HG03097 (cell line): ENCODE data around the gene CCL7.
"Not testable (repeated sequence)": the region's sequence is repeated elsewhere in the genome, so short reads cannot be mapped to it uniquely, and the experiment has no call there.

Experiments used
- ATAC-seq: cut with Tn5 transposase; IDR thresholded peaks from one replicate; pipeline ENCODE4 v1.9.1; 2021; ENCODE audit not compliant: unreplicated experiment, low FRiP score

CCL7 gene

DNA sequence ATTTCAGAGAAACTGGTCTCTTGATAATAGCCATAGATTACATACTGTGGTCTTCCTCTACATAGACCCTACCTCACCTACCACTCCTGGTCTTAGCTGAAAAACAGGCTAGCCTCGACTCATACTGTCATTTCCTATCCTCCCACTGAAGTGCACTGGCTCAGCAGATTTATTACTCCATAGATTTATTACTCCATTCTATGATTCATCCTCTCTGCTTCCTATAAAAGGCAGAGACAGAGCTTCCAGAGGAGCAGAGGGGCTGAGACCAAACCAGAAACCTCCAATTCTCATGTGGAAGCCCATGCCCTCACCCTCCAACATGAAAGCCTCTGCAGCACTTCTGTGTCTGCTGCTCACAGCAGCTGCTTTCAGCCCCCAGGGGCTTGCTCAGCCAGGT is at the start of gene CCL7:
Gene CCL7, plus strand, starts transcription at position 253 of the 400 bp plus-strand sequence. Its CDS starts 70 bp downstream, at position 323.
- no peak for ATAC-seq

DNA sequence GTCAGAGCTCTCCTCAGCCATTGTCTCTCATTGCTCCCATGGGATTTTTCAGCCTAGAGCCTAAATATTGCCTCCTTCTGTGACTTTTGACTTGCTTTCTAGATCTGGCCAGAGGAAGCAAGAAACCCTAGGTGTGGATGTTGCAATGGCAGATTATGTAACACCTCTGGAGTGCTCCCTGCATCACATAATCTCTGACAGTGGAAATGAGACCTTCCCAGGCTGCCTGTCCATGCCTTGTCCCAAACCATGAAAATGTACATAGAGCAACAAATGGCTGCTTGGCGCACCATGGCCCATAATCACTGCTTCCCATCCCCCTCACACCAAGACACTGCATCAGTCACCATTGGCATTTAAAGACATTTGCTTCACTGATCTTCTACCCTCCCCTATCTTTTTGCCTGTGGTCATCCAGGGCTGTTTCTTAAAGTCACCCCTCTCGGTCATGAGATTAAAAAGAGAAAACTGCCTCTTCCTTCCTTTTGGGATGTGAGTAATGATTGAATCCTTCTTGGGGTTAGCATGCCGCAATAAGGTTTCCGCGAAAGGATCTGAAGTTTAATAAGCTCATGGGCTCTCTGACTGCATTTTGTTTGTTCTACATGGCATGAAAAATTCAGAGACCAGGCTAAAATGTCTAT is 49.1 kb upstream of the CCL7 start:
- ATAC-seq = no peak

- no peak for ATAC-seq
These were observed 48.6 kb upstream of the CCL7 start for GRCh38 chr17:34221411-34221810.

DNA sequence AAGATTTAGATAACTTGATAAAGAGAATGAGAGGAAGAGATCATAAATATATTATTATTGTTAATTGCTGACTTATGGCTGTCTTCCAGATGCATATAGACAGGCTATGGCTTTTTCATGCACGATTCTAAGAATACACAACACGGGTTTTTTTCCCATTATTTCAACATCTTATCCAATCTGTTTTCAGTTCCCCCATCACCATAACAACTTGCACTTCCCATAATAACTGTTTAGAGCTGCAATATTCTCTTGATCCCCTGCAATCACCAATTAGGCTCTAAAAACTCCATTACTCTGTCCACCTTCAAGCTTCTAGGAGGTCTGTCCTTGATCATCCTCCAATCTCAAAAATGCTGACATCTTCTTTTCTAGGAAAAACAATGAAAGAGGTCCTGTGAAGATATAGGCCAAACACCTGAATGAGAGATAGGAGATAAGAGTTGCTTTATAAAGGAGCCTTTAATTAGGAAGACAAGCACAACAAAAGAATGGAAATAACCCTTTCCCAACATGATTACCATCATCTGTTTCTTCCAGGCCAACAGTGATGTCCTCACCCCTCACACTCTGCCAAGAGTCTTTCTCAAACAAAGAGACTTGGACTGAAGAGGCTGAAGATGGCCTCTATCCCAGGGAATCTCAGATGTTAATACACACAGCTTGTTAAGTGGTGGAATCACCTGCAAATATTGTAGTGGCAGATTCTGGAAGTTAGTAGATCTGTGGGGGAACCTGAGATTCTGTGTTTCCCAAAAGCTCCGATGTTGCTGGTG is 47.1 kb upstream of the CCL7 start:
- no peak for ATAC-seq

- no peak for ATAC-seq
These were observed 45.0 kb upstream of the CCL7 start for GRCh38 chr17:34225046-34225445.

DNA sequence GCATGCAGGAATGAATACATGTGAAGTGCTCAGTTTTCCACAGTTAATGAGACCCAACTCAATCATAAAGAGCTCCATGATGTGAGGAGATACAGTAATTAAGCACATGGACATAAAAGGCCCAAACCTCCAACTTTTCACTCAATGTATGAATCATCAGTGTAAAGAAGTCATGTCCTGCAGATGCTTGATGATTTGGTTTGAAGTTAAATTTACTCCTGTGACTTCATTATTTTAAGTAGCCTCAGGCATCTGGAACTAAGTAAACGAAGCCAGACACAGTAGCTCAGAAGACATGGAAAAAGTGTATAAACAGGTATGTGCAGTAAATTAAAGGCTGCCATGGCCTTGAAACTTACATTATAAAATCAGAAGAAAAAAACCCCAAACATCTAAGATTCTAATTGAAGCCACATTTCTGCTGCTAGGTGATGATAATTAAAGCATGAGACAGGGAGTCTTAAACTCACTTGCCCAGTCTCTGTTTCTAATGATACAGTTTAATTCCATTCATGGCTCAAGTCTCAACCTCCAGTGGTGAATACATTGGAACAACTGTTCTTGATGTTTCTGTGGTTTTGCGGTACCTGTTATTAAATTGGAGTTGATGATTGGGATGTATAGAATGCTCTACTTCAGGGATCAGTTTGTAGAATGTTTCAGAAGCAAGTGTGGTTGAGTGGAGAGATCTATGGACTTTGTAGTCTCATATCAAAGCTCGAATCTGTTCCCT is 43.8 kb upstream of the CCL7 start:
- ATAC-seq = no peak

DNA sequence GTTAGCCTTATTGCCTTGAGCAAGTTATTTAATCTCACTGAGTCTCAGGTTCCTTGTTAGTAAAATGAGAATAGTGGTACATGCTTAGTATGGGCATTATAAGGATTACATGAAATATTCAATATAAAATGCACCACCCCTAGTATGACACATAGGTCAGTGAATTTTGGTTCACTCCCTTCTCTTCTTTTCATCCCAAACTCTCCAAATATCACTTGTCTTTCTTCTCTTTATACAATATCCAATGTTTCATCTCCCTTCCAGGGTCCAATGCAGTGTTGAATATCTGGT is 43.3 kb upstream of the CCL7 start:
- ATAC-seq = no peak

GRCh38 chr17:34227293-34227692 is 42.7 kb upstream of the CCL7 start:
- ATAC-seq = not testable (repeated sequence)

DNA sequence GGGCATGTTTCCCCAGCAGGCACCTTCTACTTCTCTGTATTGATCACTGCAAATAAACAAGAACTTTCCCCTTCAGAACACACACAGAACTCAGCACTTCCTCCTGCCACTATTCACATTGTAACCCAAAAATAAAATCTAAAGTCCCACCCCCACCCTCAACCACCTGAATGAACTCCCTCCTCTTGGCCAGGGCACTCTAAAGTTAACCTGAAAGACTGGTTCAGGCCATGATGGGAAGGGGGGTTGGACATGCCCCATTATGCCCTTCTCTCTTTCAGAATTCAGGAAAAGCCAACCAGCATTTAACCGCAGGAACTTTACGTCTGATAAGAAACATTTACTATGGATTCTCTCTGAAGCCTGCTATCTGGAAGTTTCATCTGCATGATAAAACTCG is 42.3 kb upstream of the CCL7 start:
- no peak for ATAC-seq

GRCh38 chr17:34228781-34229180 is 41.2 kb upstream of the CCL7 start:
- no peak for ATAC-seq

- ATAC-seq = no peak
These were observed 39.7 kb upstream of the CCL7 start for GRCh38 chr17:34230342-34230741.

- no peak for ATAC-seq
These were observed 35.4 kb upstream of the CCL7 start for GRCh38 chr17:34234616-34235015.

DNA sequence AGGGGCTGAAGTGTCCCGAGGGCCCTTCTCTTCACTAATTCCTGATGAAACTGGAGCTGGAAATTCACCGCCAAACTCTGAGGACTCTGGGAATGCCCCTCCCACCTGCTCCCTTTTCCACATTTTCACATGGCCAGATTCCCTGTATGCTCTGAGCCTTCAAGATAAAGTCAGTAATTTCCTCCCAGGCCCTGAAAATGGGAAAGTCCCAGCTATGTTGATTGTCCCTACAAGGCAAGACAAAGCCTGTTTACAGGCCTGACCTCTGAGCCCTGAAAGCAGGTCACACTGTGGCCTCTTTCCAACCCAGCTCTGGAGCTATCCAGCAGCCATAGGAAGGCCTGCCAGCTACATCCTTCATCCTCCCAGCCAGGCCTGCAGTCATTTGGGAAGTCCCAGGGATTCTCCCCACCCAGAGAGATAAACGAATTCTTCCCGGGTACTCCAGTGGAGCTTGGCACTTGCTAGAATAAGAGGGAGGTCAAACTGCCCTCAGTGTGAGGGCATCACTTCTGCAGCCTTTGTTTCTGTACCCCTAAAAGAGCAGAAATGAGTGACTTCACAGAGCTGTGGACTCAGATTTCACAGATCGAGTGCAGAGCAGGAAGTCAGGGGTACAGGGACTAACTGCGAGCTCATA is 34.5 kb upstream of the CCL7 start:
- no peak for ATAC-seq

DNA sequence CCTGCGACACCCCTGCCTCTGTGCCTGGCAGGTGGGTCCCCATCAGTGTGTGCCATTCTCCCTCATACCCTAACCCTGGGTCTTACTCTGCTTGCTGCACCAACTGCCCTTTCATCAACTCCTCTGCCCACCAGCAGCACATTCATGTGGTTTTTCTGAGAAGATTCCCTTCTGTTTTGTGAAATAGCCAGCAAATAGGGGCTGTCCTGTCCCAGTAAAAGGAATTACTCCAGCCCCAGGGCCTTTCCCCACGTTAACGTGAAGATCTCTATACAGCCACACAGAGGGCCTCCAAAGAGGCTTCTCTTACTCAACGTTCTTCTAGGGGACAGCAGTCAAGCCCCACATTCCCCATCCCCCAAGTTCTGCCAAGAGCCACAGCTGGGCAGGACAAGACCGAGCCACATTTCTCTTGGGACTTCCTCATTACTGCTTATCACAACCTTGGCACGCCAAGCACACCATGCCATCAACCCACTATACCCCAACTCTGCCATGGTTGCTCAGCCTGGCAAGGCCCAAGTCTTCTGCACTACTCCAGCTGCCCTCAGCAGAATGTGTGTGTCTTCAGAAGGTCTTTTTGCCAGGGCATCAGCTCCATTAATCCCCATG is 33.6 kb upstream of the CCL7 start:
- no peak for ATAC-seq

DNA sequence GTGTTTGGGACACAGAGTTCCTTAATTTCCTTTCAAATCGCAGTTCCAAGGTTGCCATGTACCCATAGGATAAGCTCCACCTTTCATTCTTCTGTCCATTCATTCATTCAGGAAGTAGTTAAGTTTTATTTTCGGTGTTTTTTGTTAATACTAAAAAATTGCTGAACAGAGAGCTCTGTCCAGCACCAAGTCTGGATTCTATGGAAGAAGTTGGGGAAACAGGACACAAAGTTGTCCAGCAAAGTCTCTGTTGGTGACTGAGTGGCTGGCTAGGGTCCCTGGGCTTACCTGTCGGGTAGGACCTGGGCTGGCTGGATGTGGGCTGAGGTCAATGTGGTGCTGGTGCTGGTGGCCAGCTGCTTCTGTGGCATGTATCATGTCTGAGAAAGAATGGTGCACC is 32.6 kb upstream of the CCL7 start:
- no peak for ATAC-seq

GRCh38 chr17:34241062-34241461 is 29.0 kb upstream of the CCL7 start:
- no peak for ATAC-seq

- ATAC-seq = no peak
These were observed 27.2 kb upstream of the CCL7 start for GRCh38 chr17:34242587-34243363.

GRCh38 chr17:34243364-34244320 is 26.4 kb upstream of the CCL7 start:
- ATAC-seq = no peak

DNA sequence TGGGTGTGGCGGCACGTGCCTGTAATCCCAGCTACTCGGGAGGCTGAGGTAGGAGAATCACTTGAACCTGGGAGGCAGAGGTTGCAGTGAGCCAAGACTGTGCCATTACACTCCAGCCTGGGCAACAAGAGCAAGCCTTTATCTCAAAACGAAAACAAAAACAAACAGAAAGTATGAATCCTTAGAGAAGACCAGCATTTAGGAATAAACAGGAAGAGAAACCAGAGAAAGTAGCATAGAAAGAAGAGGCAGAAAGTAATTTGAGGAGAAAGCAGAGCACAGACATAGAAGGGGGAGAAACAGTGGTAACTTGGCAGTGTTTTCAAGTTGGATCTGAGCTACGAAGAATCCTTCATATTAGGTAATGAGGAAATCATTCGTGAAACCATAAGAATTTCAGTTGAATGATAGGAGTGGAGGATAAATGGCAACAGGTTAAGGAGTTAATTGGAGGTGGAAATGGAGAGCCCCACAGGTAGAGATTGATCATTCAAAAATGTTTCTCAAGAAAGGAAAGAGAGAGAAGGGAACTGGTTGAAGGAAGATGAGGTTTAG is 24.6 kb upstream of the CCL7 start:
- no peak for ATAC-seq
